Ascending aorta (tissue), 2 donors: Measurements from ENCODE around the gene ERVH48-1. TPM values are rescaled to one million over a fixed set of nuclear protein-coding genes. Genes with fewer than 3 reads are reported as not detected.
A peak's percentile ranks its signal among the peaks of the same experiment; 100 is the strongest.
"Not testable (repeated sequence)": the region's sequence is repeated elsewhere in the genome, so short reads cannot be mapped to it uniquely, and the experiment has no call there.

Source experiments
- DNase-seq, 2 donors: peaks; one replicate each; pipeline ENCODE4 v3.0.0-alpha.2; 2019; ENCODE audit warnings: low spot score in 2 of 2
- H3K27ac ChIP-seq, 2 donors: fragments of 200-600 bp; sonication (generic); one replicate each; pipeline ENCODE4 v1.5.1; 2016 to 2017; ENCODE audit warnings: mild to moderate bottlenecking in 1 of 2
- H3K27me3 ChIP-seq: fragments of 200-600 bp; sonication (generic); one replicate; pipeline ENCODE4 v1.5.1; 2017
- H3K36me3 ChIP-seq, 2 donors: fragments of 200-600 bp; sonication (generic); one replicate each; pipeline ENCODE4 v1.5.1; 2016
- H3K4me1 ChIP-seq, 2 donors: fragments of 200-600 bp; sonication (generic); one replicate each; pipeline ENCODE4 v1.5.1; 2016 to 2017; ENCODE audit warnings: mild to moderate bottlenecking in 1 of 2
- H3K4me3 ChIP-seq, 2 donors: fragments of 200-600 bp; sonication (generic); one replicate each; pipeline ENCODE4 v1.5.1; 2016 to 2017; ENCODE audit warnings: mild to moderate bottlenecking in 1 of 2
- H3K9me3 ChIP-seq, 2 donors: fragments of 200-600 bp; sonication (generic); one replicate each; pipeline ENCODE4 v1.5.1; 2016
- intact Hi-C: fragments of 100-400 bp; cut with DNase I; formaldehyde crosslinking; loops from one replicate; pipeline ENCODE4 v1.15.1; 2023
- total RNA-seq: library from RNA; depleted of rRNA; stranded (reverse); fragments of >200 nt; gene quantifications from one replicate; pipeline ENCODE4 v1.1.0, GENCODE V29; 2016
- TF ChIP-seq, protein P1 (sequence below), 3 experiments: fragments of 200-600 bp in 2 of 3; fragments of 450-650 bp in 1 of 3; sonication (generic) in 2 of 3; IDR thresholded peaks; one replicate each; pipeline ENCODE4 v1.5.1; 2016 to 2019; ENCODE audit warnings: antibody characterized with exemption in 3 of 3, mild to moderate bottlenecking in 1 of 3, moderate library complexity in 1 of 3

Gene ERVH48-1
- total RNA-seq, 1 donor from 2014 or later = not detected

DNA sequence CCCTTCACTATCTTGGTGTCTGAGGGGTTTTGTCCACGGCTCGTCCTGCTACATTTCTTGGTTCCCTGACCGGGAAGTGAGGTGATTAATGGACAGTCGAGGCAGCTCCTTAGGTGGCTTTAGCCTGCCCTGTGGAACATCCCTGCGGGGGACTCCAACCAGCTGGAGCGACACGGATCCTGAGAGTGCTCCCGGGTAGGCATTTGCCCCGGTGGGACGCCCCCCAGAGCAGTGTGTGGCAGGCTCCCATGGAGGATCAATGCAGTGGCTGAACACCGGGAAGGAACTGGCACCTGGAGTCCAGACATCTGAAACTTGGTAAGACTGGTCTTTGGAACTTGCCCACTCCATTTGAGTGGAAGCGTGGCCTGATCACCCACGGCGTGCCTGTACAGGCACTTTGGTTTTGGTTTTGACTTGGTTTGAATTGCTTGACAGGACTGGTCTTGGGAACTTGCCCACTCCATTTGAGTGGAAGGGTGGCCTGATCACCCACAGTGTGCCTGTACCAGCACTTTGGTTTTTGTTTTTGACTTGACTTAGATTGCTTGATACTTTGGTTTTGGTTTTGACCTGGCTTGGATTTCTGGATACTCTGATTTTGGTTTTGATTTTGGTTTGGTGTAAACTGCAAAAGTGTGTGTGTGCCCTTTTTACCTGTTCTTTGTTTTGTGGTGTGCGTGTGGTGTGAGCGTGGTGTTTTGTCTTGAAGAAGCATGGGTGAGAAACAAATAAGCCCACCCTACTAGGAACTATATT lies 7.1 kb upstream of the ERVH48-1 start:
- H3K9me3 ChIP-seq, H3K27me3 ChIP-seq, H3K36me3 ChIP-seq, H3K4me3 ChIP-seq, DNase-seq, H3K4me1 ChIP-seq: not testable (repeated sequence)
- intact Hi-C loops = loop anchor here (10.0 kb wide), 1 partner anchor 62 kb away; no protein-coding TSS in a partner anchor
- H3K27ac ChIP-seq = peak overlapping the region in 1 of 2 donors; percentile 49

GRCh38 chr21:42931560-42932235 lies 6.3 kb upstream of the ERVH48-1 start:
- Histone ChIP-seq H3K9me3 (no peaks in the 10 kb centered on the region), H3K4me3 (no peak overlapping the region), H3K4me1 (no peaks in the 10 kb centered on the region), H3K36me3 (no peaks in the 10 kb centered on the region), H3K27ac (no peak overlapping the region), H3K27me3 (no peaks in the 10 kb centered on the region)
- no peak for DNase-seq
- intact Hi-C loops = loop anchor here (10.0 kb wide), 1 partner anchor 63 kb away; no protein-coding TSS in a partner anchor
- TF ChIP-seq, protein P1, sequence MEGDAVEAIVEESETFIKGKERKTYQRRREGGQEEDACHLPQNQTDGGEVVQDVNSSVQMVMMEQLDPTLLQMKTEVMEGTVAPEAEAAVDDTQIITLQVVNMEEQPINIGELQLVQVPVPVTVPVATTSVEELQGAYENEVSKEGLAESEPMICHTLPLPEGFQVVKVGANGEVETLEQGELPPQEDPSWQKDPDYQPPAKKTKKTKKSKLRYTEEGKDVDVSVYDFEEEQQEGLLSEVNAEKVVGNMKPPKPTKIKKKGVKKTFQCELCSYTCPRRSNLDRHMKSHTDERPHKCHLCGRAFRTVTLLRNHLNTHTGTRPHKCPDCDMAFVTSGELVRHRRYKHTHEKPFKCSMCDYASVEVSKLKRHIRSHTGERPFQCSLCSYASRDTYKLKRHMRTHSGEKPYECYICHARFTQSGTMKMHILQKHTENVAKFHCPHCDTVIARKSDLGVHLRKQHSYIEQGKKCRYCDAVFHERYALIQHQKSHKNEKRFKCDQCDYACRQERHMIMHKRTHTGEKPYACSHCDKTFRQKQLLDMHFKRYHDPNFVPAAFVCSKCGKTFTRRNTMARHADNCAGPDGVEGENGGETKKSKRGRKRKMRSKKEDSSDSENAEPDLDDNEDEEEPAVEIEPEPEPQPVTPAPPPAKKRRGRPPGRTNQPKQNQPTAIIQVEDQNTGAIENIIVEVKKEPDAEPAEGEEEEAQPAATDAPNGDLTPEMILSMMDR (IDR thresholded peaks at IDR 0.05) = no peak

- no peaks in the 10 kb centered on the region for H3K36me3 ChIP-seq
- no peaks in the 10 kb centered on the region for H3K4me1 ChIP-seq
- TF ChIP-seq, protein P1 (IDR thresholded peaks at IDR 0.05) = no peak
- DNase-seq = no peak
- intact Hi-C loops = loop anchor here (10.0 kb wide), 1 partner anchor 65 kb away; no protein-coding TSS in a partner anchor
- no peak overlapping the region for H3K4me3 ChIP-seq
- no peaks in the 10 kb centered on the region for H3K27me3 ChIP-seq
- H3K27ac ChIP-seq = no peak overlapping the region
- no peaks in the 10 kb centered on the region for H3K9me3 ChIP-seq
Observed at GRCh38 chr21:42929969-42930368, 4.5 kb upstream of the ERVH48-1 start.

DNA sequence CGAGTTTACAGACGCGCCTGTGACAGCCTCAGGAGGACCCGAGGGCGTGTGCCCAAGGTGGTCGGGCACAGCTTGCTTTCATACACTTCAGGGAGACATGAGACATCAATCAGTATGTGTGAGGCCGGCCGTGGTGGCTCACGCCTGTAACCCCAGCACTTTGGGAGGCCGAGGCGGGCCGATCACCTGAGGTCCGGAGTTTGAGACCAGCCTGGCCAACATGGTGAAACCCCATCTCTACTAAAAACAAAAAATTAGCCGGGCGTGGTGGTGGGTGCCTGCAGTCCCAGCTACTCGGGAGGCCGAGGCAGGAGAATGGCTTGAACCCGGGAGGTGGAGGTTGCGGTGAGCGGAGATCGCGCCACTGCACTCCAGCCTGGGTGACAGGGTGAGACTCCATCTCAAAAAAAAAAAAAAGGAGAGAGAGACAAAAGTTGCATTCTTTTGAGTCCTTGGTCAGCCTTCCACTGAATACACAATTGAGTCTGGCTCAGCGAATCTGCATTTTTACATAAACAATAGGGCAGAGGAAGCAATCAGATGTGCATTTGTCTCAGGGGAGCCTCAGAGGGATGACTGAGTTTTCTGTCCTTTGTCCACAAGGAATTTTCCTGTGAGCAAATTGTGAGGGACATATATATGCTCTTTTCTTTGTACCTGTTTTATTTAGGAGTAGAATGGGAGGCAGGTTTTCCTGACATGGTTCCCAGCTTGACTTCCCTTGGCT lies 2.2 kb upstream of the ERVH48-1 start:
- H3K36me3 ChIP-seq, DNase-seq, H3K4me1 ChIP-seq, H3K4me3 ChIP-seq, H3K27me3 ChIP-seq, H3K9me3 ChIP-seq, H3K27ac ChIP-seq, intact Hi-C loops: not testable (repeated sequence)

GRCh38 chr21:42924433-42924751 lies 1.0 kb downstream of the ERVH48-1 start:
- Histone ChIP-seq H3K4me1 (no peaks in the 10 kb centered on the region), H3K36me3 (no peaks in the 10 kb centered on the region), H3K9me3 (no peaks in the 10 kb centered on the region), H3K4me3 (no peak overlapping the region), H3K27ac (no peak overlapping the region), H3K27me3 (no peaks in the 10 kb centered on the region)
- DNase-seq = no peak
- TF ChIP-seq, protein P1 (IDR thresholded peaks at IDR 0.05) = no peak
- intact Hi-C loops = loop anchor here (5.0 kb wide), 1 partner anchor 48 kb away; the partner anchor contains the start of gene PKNOX1

GRCh38 chr21:42923553-42924432 lies 1.6 kb downstream of the ERVH48-1 start:
- Histone ChIP-seq H3K36me3 (no peaks in the 10 kb centered on the region), H3K4me1 (no peaks in the 10 kb centered on the region), H3K9me3 (no peaks in the 10 kb centered on the region), H3K27ac (no peak overlapping the region), H3K4me3 (peak overlapping the region in 1 of 2 donors; percentile 24), H3K27me3 (no peaks in the 10 kb centered on the region)
- intact Hi-C loops = loop anchor here (5.0 kb wide), 1 partner anchor 49 kb away; the partner anchor contains the start of gene PKNOX1
- TF ChIP-seq, protein P1 (IDR thresholded peaks at IDR 0.05) = peak; percentile 61 to 87 (median 82)
- DNase-seq = peak in 1 of 2 donors; percentile 89
